ENCODE results near the gene SLC35F3.

DNA sequence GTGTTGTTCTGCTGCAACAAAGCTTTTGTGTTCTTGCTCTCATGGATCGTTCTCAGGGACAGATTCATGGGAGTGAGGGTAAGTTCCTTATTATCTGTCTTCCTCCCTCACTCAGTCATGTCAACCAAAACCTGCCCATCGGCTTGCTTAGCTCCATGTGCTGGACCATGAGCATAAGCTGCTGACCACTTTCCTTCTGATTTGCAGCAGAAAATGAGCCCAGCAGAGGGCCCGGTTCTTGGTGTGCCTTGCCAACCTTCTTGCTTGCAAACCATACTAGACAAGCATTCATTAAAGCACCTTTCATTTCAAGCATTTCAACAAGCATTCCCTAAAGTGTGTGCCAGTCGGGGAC lies 404.7 kb downstream of the SLC35F3 start:
- TF ChIP-seq, protein P1, sequence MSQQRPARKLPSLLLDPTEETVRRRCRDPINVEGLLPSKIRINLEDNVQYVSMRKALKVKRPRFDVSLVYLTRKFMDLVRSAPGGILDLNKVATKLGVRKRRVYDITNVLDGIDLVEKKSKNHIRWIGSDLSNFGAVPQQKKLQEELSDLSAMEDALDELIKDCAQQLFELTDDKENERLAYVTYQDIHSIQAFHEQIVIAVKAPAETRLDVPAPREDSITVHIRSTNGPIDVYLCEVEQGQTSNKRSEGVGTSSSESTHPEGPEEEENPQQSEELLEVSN (IDR thresholded peaks at IDR 0.05; ENCODE audit: borderline replicate concordance in 1 of 2, extremely low read depth in 1 of 2, insufficient read depth in 1 of 2, insufficient read length in 1 of 2, low read depth in 1 of 2, low read length in 1 of 2, poor library complexity in 1 of 2, severe bottlenecking in 1 of 2): no peak
- TF ChIP-seq, protein P2, sequence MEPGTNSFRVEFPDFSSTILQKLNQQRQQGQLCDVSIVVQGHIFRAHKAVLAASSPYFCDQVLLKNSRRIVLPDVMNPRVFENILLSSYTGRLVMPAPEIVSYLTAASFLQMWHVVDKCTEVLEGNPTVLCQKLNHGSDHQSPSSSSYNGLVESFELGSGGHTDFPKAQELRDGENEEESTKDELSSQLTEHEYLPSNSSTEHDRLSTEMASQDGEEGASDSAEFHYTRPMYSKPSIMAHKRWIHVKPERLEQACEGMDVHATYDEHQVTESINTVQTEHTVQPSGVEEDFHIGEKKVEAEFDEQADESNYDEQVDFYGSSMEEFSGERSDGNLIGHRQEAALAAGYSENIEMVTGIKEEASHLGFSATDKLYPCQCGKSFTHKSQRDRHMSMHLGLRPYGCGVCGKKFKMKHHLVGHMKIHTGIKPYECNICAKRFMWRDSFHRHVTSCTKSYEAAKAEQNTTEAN (CRISPR knock-in tag; IDR thresholded peaks at IDR 0.05): no peak
- no peak for TF ChIP-seq ZNF175 (CRISPR knock-in tag; IDR thresholded peaks at IDR 0.05; ENCODE audit: low read depth)
- TF ChIP-seq, protein P3, sequence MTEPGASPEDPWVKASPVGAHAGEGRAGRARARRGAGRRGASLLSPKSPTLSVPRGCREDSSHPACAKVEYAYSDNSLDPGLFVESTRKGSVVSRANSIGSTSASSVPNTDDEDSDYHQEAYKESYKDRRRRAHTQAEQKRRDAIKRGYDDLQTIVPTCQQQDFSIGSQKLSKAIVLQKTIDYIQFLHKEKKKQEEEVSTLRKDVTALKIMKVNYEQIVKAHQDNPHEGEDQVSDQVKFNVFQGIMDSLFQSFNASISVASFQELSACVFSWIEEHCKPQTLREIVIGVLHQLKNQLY (CRISPR knock-in tag; conservative IDR thresholded peaks at IDR 0.05): no peak
- no peak for TF ChIP-seq HNRNPL (IDR thresholded peaks at IDR 0.05; ENCODE audit: low read depth, low read length)
- TF ChIP-seq, protein P4, sequence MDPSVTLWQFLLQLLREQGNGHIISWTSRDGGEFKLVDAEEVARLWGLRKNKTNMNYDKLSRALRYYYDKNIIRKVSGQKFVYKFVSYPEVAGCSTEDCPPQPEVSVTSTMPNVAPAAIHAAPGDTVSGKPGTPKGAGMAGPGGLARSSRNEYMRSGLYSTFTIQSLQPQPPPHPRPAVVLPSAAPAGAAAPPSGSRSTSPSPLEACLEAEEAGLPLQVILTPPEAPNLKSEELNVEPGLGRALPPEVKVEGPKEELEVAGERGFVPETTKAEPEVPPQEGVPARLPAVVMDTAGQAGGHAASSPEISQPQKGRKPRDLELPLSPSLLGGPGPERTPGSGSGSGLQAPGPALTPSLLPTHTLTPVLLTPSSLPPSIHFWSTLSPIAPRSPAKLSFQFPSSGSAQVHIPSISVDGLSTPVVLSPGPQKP (CRISPR knock-in tag; IDR thresholded peaks at IDR 0.05): no peak
- no peak for TF ChIP-seq ZNF644 (tag; IDR thresholded peaks at IDR 0.05; ENCODE audit: low read depth)
- TF ChIP-seq, protein P5, sequence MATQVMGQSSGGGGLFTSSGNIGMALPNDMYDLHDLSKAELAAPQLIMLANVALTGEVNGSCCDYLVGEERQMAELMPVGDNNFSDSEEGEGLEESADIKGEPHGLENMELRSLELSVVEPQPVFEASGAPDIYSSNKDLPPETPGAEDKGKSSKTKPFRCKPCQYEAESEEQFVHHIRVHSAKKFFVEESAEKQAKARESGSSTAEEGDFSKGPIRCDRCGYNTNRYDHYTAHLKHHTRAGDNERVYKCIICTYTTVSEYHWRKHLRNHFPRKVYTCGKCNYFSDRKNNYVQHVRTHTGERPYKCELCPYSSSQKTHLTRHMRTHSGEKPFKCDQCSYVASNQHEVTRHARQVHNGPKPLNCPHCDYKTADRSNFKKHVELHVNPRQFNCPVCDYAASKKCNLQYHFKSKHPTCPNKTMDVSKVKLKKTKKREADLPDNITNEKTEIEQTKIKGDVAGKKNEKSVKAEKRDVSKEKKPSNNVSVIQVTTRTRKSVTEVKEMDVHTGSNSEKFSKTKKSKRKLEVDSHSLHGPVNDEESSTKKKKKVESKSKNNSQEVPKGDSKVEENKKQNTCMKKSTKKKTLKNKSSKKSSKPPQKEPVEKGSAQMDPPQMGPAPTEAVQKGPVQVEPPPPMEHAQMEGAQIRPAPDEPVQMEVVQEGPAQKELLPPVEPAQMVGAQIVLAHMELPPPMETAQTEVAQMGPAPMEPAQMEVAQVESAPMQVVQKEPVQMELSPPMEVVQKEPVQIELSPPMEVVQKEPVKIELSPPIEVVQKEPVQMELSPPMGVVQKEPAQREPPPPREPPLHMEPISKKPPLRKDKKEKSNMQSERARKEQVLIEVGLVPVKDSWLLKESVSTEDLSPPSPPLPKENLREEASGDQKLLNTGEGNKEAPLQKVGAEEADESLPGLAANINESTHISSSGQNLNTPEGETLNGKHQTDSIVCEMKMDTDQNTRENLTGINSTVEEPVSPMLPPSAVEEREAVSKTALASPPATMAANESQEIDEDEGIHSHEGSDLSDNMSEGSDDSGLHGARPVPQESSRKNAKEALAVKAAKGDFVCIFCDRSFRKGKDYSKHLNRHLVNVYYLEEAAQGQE (IDR thresholded peaks at IDR 0.05; ENCODE audit: borderline replicate concordance): no peak
- TF ChIP-seq, protein P5 (CRISPR knock-in tag; IDR thresholded peaks at IDR 0.05; ENCODE audit: low read depth): no peak
- TF ChIP-seq SMARCE1 (IDR thresholded peaks at IDR 0.05): no peak
- no peak for TF ChIP-seq NFYB (IDR thresholded peaks at IDR 0.05; ENCODE audit: extremely low read depth, insufficient read length)

Data from K562 (cell line).